Measurements from ENCODE around the gene SOD1. TPM values are rescaled to one million over a fixed set of nuclear protein-coding genes. Genes with fewer than 3 reads are reported as not detected.

SOD1 gene
- total and polyA plus RNA-seq, 2 donors (not counting 3 experiments of a cell fraction or from before 2014, with no cell fraction given): 198 to 268 TPM

DNA sequence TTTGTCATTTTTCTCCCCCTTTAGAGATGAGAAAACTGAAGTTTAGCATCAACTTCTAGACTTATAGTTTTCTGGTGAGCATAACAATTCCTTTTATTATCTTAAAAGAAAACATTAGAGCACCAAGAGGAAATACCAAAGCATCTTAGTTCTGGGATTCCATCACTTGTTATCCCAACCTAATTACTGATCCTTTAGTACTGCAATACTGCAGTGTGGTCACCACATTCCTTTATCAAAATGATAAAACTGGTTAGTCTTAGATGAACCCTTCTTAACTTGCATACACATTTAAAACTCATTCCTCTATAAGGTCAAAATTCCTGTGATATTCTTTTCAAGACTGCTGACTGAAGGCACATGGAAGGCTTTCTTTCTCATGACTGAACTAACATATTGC is 23.1 kb downstream of the SOD1 start:
- DNase-seq (ENCODE audit: low read depth, low spot score) (no peak), FAIRE-seq (no peak)
- Histone ChIP-seq H3K36me3 (ENCODE audit: control insufficient read depth in 2 of 2, extremely low read depth in 1 of 2, insufficient read depth in 2 of 2, low read length in 2 of 2) (peaks cover 8 to 22% of the 10 kb centered on the region in 2 experiments), H3K4me1 (ENCODE audit: control insufficient read depth, extremely low read depth, insufficient read depth, low read length) (no peaks in the 10 kb centered on the region), H3K79me2 (ENCODE audit: control insufficient read depth, insufficient read depth, low read length) (peaks cover 4% of the 10 kb centered on the region), H4K20me1 (replicated peaks; ENCODE audit: control insufficient read depth, extremely low read depth, insufficient read depth, low read length) (no peaks in the 10 kb centered on the region), H3K9me1 (replicated peaks; ENCODE audit: control insufficient read depth, extremely low read depth, insufficient read depth, low read length) (no peaks in the 10 kb centered on the region), H3K9ac (replicated peaks; ENCODE audit: extremely low read depth, insufficient read depth, low read length) (no peak overlapping the region), H3K9me3 (replicated peaks; ENCODE audit: control insufficient read depth, insufficient read depth, low read length) (no peaks in the 10 kb centered on the region), H3K4me3 (replicated peaks in 1 of 3; ENCODE audit: insufficient read depth in 1 of 3, low read depth in 1 of 3, low read length in 3 of 3) (no peak overlapping the region), H3K4me2 (ENCODE audit: insufficient read depth, low read length) (no peak overlapping the region), H3K27ac (ENCODE audit: insufficient read depth, low read depth, low read length) (no peak overlapping the region), H3K27me3 (ENCODE audit: control insufficient read depth in 2 of 2, insufficient read depth in 2 of 2, low read length in 2 of 2) (no peaks in the 10 kb centered on the region), H2AFZ (ENCODE audit: low read depth, low read length) (no peak overlapping the region)
- POLR2A ChIA-PET: no interaction called here
- CTCF ChIA-PET: no interaction called here
- BruUV-seq (replicated peaks): no TSS peak
- intact Hi-C loops (cut with micrococcal nuclease): no loop called here
- dilution Hi-C loops (cut with MboI; ENCODE audit: extremely low pct_ligation_motif_present, low sequenced_read_pairs): no loop called here
- TF ChIP-seq MAX (IDR thresholded peaks at IDR 0.05; ENCODE audit: insufficient read depth, insufficient read length): no peak
- TF ChIP-seq MYC (IDR thresholded peaks at IDR 0.05; ENCODE audit: low read depth, low read length): no peak
- TF ChIP-seq POLR2A (IDR thresholded peaks at IDR 0.05; ENCODE audit: low read depth, low read length): no peak
- no peak for TF ChIP-seq JUN (IDR thresholded peaks at IDR 0.05; ENCODE audit: borderline replicate concordance, insufficient read depth, insufficient read length, low read depth)
- TF ChIP-seq, protein P1, sequence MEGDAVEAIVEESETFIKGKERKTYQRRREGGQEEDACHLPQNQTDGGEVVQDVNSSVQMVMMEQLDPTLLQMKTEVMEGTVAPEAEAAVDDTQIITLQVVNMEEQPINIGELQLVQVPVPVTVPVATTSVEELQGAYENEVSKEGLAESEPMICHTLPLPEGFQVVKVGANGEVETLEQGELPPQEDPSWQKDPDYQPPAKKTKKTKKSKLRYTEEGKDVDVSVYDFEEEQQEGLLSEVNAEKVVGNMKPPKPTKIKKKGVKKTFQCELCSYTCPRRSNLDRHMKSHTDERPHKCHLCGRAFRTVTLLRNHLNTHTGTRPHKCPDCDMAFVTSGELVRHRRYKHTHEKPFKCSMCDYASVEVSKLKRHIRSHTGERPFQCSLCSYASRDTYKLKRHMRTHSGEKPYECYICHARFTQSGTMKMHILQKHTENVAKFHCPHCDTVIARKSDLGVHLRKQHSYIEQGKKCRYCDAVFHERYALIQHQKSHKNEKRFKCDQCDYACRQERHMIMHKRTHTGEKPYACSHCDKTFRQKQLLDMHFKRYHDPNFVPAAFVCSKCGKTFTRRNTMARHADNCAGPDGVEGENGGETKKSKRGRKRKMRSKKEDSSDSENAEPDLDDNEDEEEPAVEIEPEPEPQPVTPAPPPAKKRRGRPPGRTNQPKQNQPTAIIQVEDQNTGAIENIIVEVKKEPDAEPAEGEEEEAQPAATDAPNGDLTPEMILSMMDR (IDR thresholded peaks at IDR 0.05; ENCODE audit: extremely low read depth in 1 of 2, insufficient read depth in 1 of 2, low read depth in 1 of 2, low read length in 2 of 2): no peak
- no peak for TF ChIP-seq GATA2 (IDR thresholded peaks at IDR 0.05; ENCODE audit: insufficient read depth, insufficient read length, low read depth, low read length)
- no peak for TF ChIP-seq EZH2 (IDR thresholded peaks at IDR 0.05; ENCODE audit: borderline replicate concordance, low read depth, low read length, severe bottlenecking)
- TF ChIP-seq FOS (IDR thresholded peaks at IDR 0.05; ENCODE audit: borderline replicate concordance, insufficient read depth, low read length): no peak
- TF ChIP-seq POLR2AphosphoS5 (IDR thresholded peaks at IDR 0.05; ENCODE audit: insufficient read depth, low read depth, low read length): no peak

Data from endothelial cell of umbilical vein (primary cell).